Measurements from ENCODE around the gene BPNT1.
A peak's percentile ranks its signal among the peaks of the same experiment; 100 is the strongest.

BPNT1 gene, protein sequence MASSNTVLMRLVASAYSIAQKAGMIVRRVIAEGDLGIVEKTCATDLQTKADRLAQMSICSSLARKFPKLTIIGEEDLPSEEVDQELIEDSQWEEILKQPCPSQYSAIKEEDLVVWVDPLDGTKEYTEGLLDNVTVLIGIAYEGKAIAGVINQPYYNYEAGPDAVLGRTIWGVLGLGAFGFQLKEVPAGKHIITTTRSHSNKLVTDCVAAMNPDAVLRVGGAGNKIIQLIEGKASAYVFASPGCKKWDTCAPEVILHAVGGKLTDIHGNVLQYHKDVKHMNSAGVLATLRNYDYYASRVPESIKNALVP

DNA sequence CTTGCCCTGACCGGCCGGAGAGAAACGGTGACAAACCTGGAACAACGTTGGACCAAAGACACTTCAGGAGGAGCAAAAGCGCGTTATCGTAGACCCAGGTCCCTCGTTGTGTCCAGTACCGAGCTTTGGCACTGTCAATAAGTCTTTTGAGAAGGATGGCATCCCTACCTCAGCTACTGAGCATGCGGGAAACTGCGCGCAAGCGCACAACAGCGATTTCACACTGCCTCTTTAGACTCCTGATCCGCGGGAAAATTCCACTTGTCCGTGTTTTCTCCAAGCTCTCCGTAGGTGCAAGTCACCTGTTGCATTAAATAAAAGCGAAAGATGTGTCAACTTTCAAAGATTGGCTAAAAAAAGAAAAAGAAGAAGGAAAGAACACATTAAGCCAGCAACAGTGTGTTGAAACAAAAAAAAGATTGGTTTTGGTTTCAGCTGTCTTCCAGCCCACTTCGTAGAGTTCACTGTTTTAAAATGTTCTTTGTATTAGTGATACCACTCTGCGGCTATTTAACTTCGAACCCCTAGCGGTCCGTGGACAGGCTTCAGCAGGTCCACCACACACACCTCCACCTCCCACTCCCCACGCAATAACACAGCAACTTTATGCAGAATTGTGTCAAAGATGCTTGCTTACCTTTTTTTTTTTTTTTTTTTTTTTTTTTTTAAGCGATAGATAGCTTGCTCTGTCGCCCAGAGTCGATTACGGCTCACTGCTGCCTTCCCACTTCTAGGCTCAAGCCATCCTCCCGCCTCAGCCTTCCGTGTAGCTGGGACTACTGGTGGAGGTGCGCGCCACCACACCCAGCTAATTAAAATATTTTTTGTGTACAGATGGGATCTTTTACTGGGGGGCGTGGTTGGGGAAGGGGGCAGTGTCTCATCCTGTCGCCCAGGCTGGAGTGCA lies at the start of gene BPNT1:
BPNT1 (minus strand) TSS at position 139 of the 907 bp plus-strand sequence. CDS start 9,942 bp downstream, outside the sequence.
- TF ChIP-seq, protein P1, sequence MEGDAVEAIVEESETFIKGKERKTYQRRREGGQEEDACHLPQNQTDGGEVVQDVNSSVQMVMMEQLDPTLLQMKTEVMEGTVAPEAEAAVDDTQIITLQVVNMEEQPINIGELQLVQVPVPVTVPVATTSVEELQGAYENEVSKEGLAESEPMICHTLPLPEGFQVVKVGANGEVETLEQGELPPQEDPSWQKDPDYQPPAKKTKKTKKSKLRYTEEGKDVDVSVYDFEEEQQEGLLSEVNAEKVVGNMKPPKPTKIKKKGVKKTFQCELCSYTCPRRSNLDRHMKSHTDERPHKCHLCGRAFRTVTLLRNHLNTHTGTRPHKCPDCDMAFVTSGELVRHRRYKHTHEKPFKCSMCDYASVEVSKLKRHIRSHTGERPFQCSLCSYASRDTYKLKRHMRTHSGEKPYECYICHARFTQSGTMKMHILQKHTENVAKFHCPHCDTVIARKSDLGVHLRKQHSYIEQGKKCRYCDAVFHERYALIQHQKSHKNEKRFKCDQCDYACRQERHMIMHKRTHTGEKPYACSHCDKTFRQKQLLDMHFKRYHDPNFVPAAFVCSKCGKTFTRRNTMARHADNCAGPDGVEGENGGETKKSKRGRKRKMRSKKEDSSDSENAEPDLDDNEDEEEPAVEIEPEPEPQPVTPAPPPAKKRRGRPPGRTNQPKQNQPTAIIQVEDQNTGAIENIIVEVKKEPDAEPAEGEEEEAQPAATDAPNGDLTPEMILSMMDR (IDR thresholded peaks at IDR 0.05; ENCODE audit: extremely low read depth, missing control alignments), result no peak
- peak; percentile 82 for DNase-seq (ENCODE audit: low spot score)

DNA sequence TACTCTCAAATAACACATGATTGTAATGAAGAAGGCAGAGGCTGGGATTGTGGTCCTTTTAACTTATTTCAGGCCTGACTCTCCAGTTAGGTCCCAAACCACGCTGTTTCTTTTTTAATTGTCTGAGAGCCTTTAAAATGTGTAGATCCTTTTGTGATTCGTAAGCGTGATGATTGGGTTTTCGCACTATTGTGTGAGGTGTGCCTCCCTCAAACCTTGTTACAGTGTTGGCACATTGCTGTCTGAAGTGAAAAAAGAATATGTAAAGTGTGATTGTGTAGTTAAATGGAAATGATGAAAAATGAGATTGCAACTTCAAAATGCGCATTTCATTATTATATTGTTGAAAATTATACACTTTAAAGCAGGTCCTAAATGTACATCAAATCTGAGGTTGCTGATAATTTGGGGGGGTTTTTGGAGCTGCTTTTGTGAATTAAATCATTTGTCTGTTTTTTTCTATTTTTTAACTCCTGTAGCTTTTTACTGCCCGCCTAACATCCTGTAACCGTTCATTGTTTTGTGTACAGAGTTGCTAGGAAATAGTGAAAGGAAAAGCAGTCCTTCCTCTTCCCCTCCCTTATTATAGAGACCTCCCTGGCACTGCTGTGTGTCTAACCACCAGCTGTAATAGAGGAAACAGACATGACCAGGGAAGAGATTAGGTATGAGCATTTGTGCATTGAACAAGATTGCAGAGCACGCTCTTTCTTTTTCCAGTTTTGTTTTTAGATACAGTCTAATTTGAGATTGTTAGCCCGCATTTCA lies 47.6 kb upstream of the BPNT1 start:
- TF ChIP-seq, protein P1 (IDR thresholded peaks at IDR 0.05; ENCODE audit: extremely low read depth, missing control alignments), result no peak
- no peak for DNase-seq (ENCODE audit: low spot score)

DNA sequence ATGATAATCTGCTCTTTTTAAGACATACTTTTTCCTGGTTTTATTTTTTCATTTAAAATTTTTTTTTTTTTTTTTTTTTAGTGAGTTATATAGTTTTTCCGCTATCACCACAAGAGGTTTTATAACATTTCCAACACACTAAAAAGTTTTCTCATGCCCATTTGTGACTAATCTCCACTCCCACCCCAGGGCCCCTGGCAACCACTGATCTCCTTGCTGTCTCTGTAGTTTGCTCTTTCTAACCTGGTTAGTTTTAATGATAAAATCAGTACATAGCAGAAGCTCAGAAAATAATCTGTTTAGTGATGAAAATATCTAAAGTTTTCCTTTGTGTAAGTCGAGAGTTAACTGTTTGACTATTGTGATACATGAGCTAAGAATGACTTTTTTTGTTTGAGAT lies 46.2 kb upstream of the BPNT1 start:
- TF ChIP-seq, protein P1 (IDR thresholded peaks at IDR 0.05; ENCODE audit: extremely low read depth, missing control alignments), result no peak
- no peak for DNase-seq (ENCODE audit: low spot score)

DNA sequence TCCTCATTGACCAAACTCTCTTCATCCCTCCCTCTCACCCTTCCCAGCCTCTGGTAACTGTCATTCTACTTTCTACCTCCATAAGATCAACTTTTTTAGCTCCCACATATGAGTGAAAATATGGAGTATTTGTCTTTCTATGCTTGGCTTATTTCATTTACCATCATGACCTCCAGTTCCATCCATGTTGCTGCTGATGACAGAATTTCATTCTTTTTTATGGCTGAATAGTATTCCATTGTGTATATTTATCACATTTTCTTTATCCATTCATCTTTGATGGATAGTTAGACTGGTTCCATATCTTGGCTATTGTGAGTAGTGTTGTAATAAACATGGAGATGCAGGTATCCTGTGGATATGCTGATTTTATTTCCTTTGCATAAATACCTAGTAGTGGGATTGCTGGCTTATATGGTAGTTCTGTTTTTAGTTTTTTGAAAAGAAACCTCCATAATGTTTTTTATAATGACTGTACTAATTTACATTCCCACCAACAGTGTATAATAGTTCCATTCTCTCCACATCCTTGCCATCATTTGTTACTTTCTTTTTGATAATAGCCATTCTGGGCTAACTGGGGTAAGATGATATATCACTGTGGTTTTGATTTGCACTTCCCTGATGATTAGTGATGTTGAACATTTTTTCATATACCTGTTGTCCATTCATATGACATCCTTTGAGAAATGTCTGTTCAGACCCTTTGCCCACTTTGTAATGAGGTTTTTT lies 40.1 kb upstream of the BPNT1 start:
- TF ChIP-seq, protein P1 (IDR thresholded peaks at IDR 0.05; ENCODE audit: extremely low read depth, missing control alignments), result no peak

DNA sequence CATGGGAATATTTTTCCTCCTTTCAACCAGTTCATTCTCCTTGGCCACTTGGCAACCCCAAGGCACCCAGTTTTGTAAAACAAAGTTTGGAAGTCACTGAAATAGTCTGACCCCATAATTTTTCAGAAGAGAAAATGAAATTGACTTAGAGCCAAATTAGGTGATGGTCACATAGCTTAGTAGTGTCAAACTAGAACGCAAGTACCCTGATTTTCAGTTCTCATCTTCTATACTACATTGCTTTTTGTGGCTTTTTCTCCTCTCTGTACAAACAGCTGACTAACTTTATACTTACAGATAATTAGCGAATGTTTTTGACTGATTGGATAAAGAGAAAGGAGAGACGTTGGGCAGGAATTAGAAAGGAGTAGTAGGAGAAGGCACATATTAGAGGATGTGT lies 37.5 kb upstream of the BPNT1 start:
- TF ChIP-seq, protein P1 (IDR thresholded peaks at IDR 0.05; ENCODE audit: extremely low read depth, missing control alignments), result no peak
- DNase-seq (ENCODE audit: low spot score), result no peak

More for the DNA sequence above, 40.1 kb upstream of the BPNT1 start:
- DNase-seq (ENCODE audit: low spot score), result no peak

DNA sequence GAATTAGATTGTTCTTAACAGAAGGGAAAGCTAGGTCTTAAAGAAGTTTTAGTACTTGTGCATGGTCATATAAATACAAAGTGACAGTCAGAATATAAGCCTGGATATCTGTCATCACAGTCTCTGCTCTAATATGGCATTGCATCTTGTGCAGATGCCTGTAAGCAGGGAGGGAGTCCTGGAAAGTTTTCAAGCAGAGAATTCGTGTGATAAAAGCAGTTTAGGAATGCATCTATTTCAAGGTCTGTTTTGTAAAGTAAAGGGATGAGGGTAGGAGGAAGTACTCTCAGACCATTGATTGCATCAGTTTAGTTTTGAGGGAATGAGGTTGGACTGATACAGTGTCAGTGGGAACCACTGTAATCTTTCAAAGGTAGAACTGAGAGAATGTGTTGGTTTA lies 35.0 kb upstream of the BPNT1 start:
- TF ChIP-seq, protein P1 (IDR thresholded peaks at IDR 0.05; ENCODE audit: extremely low read depth, missing control alignments), result no peak
- no peak for DNase-seq (ENCODE audit: low spot score)
